ENCODE results near the gene DCLK1. TPM values are rescaled to one million over a fixed set of nuclear protein-coding genes. Genes with fewer than 3 reads are reported as not detected.

DCLK1 gene
- total RNA-seq, 1 experiment from 2014 or later, result 0.10 TPM

DNA sequence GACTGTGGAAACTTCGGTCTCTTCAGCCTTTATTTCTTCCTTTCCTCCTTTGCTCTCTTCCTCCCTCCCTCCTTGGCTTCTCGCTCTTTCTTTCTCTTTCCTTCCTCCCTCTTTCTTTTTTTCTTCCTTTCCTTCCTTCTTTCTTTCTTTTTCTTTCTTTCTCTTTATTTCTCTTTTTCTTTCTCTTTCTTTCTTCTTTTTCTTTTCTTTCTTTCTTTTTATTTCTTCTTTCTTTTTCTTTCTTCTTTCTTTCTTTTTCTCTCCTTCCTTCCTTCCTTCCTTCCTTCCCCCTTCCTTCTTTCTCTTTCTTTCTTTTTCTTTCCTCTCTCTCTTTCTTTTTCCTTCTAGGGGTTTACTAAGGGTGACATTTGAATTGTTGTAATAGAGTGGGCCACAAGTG, 364.5 kb downstream of the DCLK1 start:
- H3K27ac ChIP-seq (ENCODE audit: low read depth, low read length), result no peak overlapping the region
- no peak overlapping the region for H3K9ac ChIP-seq (ENCODE audit: low read length)
- POLR2A ChIA-PET, result no interaction called here
- H3K79me2 ChIP-seq (ENCODE audit: insufficient read depth, low read length), result no peaks in the 10 kb centered on the region
- no peak overlapping the region for H3K4me3 ChIP-seq (replicated peaks in 1 of 2; ENCODE audit: low read depth in 1 of 2, low read length in 2 of 2)
- no TSS peak for BruUV-seq (replicated peaks)
- H3K4me1 ChIP-seq (ENCODE audit: control insufficient read depth in 1 of 2, insufficient read depth in 2 of 2, low read length in 2 of 2), result no peaks in the 10 kb centered on the region
- intact Hi-C loops (cut with micrococcal nuclease), result no loop called here
- RAD21 ChIA-PET (ENCODE audit: low non-redundant PET in 1 of 2, low total read pairs in 2 of 2, uncharacterized antibody in 2 of 2, unreplicated experiment in 2 of 2), result no interaction called here
- no peaks in the 10 kb centered on the region for H3K36me3 ChIP-seq (ENCODE audit: control insufficient read depth in 1 of 2, insufficient read depth in 2 of 2, low read length in 2 of 2)
- ATAC-seq, result no peak
- peaks cover 25% of the 10 kb centered on the region; the same call in 1 of the 2 replicates for H3K27me3 ChIP-seq (ENCODE audit: insufficient read depth, low read length)
- DNase-seq (ENCODE audit: low read depth, low spot score), result no peak
- H4K20me1 ChIP-seq (ENCODE audit: insufficient read depth), result no peaks in the 10 kb centered on the region
- CTCF ChIA-PET, result no interaction called here
- no peak overlapping the region for H3K4me2 ChIP-seq (ENCODE audit: low read length)
- H3K9me3 ChIP-seq (ENCODE audit: control insufficient read depth in 1 of 2, insufficient read depth in 1 of 2, low read depth in 1 of 2, low read length in 2 of 2), result peaks cover 12 to 15% of the 10 kb centered on the region in 2 experiments; a peak in 2 of 4 replicates
- H3K9me2 ChIP-seq (ENCODE audit: insufficient read depth), result no peaks in the 10 kb centered on the region
- no peak for TF ChIP-seq SRF (IDR thresholded peaks at IDR 0.05; ENCODE audit: low read depth)
- TF ChIP-seq RAD21 (IDR thresholded peaks at IDR 0.05; ENCODE audit: low read depth), result no peak
- TF ChIP-seq EZH2phosphoT487 (IDR thresholded peaks at IDR 0.05; ENCODE audit: borderline replicate concordance), result no peak
- TF ChIP-seq EGR1 (IDR thresholded peaks at IDR 0.05; ENCODE audit: low read depth), result no peak
- TF ChIP-seq SIN3A (IDR thresholded peaks at IDR 0.05; ENCODE audit: low read depth), result no peak
- TF ChIP-seq ELF1 (IDR thresholded peaks at IDR 0.05; ENCODE audit: borderline replicate concordance, low read depth), result no peak
- TF ChIP-seq YY1 (IDR thresholded peaks at IDR 0.05; ENCODE audit: extremely low read depth, insufficient replicate concordance, low read depth, low read length), result no peak
- TF ChIP-seq, protein P1, sequence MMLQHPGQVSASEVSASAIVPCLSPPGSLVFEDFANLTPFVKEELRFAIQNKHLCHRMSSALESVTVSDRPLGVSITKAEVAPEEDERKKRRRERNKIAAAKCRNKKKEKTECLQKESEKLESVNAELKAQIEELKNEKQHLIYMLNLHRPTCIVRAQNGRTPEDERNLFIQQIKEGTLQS (IDR thresholded peaks at IDR 0.05), result no peak
- TF ChIP-seq ZNF274 (IDR thresholded peaks at IDR 0.05; ENCODE audit: low read depth, low read length), result no peak
- TF ChIP-seq POLR2AphosphoS5 (IDR thresholded peaks at IDR 0.05; ENCODE audit: low read depth, low read length), result no peak
- TF ChIP-seq, protein P2, sequence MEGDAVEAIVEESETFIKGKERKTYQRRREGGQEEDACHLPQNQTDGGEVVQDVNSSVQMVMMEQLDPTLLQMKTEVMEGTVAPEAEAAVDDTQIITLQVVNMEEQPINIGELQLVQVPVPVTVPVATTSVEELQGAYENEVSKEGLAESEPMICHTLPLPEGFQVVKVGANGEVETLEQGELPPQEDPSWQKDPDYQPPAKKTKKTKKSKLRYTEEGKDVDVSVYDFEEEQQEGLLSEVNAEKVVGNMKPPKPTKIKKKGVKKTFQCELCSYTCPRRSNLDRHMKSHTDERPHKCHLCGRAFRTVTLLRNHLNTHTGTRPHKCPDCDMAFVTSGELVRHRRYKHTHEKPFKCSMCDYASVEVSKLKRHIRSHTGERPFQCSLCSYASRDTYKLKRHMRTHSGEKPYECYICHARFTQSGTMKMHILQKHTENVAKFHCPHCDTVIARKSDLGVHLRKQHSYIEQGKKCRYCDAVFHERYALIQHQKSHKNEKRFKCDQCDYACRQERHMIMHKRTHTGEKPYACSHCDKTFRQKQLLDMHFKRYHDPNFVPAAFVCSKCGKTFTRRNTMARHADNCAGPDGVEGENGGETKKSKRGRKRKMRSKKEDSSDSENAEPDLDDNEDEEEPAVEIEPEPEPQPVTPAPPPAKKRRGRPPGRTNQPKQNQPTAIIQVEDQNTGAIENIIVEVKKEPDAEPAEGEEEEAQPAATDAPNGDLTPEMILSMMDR (IDR thresholded peaks at IDR 0.05 in 2 of 3, conservative IDR thresholded peaks at IDR 0.05 in 1 of 3; ENCODE audit: borderline replicate concordance in 1 of 3, insufficient read depth in 1 of 3, low read depth in 2 of 3, low read length in 2 of 3), result no peak
- TF ChIP-seq SP1 (IDR thresholded peaks at IDR 0.05; ENCODE audit: low read depth), result no peak
- H2AFZ ChIP-seq (ENCODE audit: low read depth, low read length, poor library complexity, severe bottlenecking), result no peak overlapping the region
